ENCODE results near the gene TRAF3.

Gene TRAF3

DNA sequence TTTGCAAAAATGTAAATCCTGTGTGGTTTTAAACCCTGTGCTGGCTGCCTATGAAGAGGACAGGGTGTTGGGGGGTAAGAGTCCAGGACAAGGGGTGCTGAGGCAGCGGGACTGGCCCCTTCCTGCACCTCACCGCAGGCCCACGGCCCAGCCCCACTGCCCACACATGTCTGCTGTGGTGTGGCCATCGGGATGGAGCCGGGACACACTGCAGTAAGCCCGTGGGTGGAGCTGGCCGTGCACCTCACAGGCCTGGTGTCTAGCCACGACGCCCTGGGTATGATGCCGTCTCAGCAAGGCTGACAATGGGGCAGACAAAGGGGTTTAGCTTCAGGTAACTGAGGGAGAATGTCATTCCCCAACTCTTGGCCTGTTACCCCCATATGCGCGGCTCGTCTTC, 164.8 kb downstream of the TRAF3 start:
- DNase-seq: no peak

DNA sequence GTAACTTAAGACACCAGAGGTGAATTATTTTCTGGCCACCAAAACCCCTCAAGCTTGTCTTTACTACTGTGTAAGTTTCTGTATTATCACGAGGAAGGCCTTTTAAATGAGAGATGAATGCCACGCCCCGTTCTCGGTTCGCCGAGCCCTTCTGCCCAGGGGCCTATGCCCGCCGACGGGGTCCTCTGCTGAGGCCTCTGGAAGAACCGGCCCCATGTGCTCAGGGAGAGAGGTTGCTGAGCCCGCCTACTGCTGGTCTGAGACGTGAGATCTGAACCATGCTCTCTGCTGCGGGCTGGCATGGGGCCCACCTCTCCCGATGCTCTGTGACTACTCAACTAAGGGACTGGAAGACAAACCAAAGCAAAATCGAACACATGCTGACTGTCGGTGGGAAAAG, 166.2 kb downstream of the TRAF3 start:
- no peak for DNase-seq

DNA sequence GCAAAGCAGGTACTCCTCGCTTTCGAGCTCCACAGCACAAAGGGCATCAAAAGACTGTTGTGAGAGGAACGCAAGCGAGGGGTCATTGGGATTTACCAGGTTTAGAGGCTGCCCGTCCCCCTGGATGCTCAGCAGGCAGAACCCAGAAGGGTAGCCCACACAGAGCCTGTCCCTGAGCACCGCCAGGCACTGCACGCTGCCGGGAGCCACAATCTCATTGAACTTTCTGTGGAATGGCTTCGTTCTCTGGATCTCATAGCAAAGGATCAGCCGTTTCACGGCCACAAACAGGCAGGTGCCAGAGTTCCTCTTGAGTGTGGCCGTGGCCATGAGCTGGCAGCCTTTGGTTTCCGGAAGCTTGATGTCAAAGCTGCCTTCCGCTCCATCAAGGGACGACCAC, 166.7 kb downstream of the TRAF3 start:
- no peak for DNase-seq

DNA sequence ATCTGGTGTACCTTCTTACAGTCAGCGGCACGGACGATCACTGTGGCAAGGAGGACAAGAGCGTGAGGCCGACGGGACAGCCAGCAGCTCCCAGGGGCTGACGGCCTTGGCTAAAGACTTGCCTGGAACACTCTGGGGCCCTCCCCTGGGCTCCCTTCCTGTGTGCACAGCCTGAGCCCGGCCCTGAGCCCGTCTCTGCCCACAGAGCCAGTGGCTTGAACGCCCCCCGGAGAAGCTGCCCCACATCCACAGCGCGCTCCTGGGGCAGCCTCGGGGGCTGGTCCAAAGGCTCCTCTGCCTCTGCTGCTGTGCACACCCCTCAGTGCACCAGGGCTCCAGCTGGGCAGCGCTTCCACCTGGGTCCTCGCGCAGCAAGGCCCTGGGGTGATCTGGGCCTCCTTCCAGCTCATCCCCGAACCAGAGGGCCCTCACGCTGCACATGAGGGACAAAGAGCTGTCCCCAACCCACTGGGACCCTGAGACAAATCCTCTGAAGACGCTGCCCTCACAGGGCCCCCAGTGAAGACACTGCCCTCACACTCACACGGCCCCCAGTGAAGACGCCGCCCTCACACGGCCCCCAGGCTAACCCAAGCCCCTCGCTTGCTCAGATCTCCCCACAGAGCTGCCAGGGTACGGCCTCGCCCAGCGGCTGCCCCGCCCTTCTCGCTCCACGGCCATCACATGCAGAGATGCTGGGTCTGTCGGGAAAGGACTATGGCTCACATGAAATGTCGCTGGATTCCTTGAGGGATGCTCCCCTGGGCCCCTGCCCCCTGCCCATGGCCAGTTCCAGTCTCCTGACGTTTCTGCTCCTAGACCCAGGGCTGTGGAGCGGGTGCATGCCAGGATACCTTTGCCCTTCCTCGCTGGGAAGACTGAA, 167.4 kb downstream of the TRAF3 start:
- DNase-seq: no peak

DNA sequence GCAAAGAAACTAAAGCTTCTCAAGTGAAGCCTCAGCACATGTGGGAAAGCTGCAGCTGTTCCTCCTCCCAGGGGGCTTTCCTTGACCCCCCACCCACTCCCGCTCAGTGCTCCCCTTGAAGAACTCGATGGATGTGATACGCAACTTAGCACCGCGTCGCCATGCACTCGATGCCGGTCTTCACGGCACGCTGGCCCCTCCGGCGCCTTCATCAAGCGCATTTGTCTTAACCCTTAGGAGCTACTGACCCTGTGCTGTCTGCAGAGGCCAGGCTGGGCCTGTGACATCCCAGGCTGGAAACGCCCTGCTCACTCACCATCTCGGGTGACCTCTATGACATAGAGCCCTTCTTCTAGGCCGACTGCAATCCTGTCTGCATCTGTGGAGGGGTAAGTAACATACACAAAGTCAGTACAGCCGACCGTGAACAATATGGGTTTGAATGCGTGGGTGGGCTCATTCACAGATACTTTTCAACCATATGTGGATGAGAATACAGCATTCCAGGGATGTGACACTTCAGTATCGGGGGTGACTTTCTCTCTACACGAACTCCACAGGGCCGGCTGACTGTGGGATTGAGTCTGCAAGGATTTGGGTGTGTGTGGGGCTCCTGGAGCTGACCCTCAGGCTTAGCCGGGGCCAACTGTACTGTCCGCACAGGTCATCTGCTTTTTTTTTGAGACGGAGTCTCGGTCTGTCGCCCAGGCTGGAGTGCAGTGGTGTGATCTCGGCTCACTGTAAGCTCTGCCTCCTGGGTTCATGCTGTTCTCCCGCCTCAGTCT, 168.3 kb downstream of the TRAF3 start:
- DNase-seq: no peak

DNA sequence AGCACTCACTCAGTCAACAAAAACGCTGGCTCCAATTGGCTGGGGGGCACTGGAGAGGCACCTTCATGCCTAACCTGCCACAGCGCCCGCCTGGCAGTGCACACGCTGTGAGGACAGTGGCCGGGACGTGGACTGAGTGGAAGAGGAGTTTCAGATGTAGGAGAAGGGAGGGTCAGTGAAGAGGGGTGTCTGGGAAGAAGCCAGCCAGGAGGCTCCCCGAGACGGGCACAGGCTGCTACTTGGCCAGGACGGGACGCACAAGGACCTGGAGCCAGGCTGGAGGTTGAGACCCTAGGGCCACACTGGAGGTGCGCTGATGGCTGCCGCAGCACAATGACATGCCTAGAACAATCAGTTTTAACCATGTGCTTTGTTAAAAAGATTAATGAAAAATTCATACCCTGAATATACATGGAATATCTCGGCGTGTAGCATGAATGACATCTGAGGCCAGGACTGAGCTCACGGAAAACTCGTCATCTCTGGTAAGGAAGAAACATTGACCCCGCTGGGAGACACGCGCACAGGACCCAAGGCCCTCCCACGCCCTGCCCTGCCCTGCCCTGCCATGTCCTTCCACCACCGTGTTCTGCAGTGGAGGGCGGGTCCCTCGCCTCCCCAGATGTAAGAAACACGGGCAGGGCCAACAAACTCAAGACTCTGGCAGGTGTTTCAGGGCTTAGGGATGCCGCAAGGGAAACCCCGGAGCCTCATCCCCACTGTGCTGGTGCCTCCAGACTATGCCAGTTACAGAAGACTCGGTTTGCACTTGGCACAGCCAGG, 170.3 kb downstream of the TRAF3 start:
- no peak for DNase-seq

DNA sequence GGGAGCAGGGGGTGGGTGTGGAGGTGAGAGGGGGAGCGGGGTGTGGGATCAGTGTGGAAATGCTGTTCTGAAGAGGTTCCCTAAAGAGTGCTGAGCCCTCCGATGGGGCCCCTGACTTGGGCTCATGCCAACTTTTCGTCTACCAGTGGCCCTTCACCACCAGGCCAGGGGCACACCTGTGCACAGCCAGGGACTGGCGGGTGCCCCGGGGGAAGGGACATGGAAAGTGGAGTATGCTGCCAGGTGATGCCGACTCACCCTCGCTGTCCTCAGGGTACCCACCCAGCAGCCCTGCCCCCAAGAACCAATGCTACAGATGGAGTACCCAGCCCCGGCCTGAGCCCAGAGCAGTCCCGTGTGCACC, 171.4 kb downstream of the TRAF3 start:
- no peak for DNase-seq

DNA sequence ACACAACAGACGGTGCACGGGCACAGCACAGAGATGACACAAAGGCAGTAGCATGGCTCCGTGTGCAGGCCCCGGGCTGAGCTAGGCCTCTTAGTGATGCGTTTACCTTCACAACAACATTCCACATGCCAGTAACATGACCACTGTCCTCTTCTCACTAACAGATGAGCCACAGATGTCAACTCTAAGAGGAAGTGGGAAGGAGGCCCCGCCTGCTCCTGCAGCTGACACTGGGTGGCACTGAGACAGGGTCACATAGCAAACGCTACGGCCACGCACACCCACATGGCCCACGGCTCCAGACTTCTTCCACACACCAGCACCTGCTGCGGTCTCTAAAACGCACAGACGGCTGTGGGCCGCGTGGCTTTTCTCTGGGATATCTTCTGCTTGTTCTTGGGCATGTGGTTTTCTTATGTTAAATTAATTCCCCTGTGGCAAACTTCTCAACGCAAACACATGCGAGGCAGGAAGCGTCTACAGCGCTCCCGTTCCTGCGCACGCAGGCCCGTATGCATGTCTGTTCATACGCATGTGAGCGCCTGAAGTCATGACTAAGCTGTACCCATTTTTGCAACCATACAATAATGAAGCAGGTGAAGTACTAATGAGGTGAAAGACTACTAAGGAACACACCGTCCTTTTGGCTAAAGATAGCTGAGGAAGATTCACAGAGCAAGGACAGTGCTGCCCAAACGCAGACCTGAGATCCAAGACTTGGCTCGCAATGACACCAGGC, 172.0 kb downstream of the TRAF3 start:
- no peak for DNase-seq

DNA sequence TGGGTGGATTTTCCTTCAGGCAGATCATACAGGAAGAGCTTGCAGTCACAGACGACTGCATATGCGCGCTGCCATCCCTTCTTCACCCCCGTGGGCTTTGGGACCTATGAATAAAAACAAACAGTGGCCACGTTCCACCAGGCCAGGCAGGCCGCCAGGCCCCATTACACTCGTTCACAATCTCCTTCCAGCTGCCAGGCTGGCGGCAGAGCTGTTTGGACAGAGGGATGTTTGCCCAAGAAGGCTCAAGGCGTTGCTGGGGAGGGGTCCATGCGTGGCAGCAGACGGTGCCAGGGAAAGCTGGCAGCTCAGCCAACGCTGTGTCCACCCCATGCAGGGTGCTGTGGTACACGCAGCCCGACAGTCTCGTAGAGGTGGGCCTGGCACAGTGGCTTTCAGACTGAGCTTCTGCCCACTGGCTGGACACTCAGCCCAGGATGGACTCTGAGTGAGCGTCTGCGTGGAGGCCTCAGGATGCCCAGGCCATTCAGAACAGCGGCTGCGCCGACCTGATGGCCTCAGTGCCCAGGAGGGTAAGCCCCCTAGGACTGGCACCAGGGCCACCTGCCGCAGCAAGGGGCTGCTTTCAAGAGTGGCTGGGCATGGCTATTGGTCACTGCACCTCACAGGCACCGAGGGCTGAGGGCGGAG, 172.7 kb downstream of the TRAF3 start:
- DNase-seq: no peak

DNA sequence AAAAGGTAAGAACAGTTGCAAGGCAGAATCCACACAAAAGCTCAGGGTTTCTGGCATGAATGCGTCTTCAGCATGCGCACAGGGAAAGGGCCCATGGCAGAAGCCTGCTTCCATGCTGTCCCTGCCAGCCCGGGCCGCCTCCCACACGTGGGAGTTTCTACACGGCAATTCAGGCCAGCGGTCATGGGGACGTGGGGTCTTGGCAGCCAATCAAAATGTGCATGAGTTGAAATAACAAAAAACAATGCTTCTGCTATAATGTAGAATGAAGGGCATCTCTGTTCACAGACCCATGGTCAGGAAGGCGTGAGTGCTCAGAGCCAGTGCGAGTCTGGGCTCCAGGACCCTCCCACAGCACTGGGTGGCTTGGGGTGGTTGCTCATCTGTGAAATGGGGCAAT, 173.8 kb downstream of the TRAF3 start:
- no peak for DNase-seq

DNA sequence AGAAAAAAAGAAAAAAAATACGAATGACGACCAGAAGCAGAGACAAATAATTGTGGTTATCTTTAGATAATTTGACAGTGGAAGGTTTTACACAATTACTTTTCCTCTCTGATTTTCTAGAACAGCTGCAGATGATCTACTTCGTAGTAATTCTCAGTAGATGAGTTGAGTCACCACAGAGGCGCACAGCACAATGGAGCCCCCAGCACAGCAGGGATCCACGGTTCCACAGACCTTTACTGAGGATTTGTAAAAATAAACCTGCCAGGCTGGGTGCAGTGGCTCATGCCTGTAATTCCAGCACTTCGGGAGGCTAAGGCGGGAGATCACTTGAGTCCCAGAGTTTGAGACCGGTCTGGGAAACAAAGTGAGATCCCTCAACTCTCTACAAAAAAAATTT, 174.6 kb downstream of the TRAF3 start:
- no peak for DNase-seq

DNA sequence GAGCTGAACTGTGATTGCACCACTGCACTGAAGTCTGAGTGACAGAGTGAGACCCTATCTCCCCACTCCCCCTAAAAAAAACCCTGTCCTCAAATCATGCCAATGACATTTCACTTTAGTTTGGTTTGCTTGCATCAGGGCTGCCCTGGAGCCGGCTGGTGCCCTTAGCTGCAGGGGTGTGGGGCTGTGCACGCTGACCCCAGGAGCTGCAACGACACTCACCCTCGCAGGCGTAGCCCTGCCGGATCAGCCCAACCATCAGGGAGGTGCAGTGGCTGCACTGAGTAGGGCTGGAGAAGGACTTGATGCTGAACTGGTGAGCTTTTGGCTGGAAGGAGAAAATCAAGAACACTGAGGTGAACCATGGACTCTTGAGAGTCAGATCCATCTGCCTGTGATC, 175.0 kb downstream of the TRAF3 start:
- no peak for DNase-seq

DNA sequence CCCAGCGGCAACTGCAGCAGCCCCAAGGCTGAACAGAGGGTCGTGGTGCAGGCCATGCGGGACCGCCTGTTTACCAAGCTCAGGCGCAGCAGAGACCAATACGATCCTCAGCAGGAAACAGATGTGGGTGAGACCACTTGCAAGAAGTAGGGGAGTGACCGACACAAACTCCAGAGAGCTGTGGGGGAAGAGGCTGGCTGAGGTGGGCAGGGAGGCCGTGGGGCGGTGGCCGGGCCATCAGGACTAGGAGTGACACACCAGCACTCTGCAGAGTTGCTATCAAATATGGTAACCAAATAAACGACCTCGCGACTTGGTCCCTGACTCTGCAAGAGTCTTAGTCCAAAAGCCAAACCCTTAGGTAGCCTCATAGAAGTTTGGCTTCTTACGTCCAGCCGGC, 175.9 kb downstream of the TRAF3 start:
- DNase-seq: no peak

DNA sequence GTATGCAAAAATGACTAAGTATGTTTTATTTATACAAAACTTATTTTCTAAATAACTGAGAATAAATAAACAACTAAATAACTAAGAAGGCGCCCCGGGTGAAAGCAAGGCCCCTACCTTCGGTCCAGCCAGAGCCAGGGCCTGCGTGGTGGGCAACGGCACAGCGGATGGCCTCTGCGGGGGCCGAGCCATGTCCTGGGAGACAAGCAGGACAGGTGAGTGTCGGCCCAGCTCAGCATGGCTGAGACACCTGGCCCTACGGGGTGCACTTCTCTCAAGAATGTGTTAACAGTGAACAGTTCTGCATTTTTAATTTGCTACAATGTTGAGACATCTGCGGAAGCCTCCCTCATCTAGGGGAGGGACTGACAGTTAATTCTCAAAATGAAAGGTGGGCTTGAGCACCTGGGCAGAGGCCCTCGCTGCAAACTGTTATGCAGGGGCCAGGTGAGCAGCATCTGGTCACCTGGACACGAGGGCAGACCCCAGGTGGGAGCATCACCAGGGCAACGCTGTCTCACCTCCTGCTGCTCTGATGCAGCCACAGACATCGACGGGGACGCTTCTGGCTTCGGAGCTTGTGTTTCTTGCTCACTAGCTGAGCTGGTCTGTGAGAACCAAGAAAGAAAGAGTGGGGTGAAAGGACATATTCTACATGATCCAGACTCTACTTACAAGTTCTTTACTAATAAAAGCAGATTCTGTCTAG, 177.0 kb downstream of the TRAF3 start:
- no peak for DNase-seq

DNA sequence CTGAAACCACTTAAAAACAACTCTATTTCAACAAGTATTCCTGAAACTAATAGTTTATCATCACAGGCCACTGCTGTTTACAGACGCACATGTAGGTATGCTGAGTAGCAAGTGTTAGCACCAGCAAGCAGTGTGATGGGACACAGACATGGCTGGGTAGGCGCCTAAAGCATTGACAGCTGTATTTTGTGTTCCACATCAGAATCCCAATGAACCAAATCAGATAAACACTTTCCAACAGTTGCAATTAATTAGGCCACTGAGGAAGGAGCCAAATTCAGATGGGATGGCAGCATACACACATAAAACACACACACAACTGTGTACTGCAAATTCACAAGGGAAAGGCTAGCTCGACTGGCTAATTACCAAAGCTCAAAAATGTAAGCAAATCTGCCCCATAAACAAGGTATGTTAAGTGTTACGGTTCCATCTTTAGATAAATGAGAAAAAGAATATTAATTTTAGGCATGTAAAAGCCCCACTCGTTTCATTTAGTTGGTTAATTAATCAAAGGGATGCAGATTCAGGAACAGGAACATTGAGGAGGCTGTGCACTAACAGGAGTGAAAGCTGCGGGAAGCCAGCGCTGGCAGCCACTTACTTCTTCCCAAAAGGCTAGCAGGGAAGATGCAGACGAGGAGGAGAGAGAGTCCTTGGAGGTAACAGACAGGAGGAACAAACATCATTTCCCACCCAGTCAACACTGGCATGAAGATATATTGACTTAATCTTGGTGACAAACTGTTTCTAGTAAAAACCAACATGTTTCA, 178.6 kb downstream of the TRAF3 start:
- DNase-seq: no peak

DNA sequence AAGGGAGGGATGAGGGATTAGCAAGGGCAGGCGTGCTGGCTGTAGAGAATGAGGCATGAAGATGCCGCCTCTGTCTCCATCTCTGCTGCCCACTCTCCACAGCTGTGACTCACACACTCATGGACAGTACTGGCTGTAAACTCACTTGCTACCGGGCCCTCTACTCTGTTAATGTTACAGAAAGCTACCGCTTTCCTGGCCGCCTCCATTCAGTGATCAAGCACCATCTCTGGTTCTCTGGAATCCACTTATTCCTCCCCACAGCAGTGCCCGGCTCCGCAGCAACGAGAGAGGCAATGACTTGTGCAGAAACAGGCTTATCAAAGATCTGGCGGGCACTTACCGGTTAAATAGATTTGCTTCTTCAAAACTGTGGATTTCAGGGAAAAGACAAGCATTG, 180.0 kb downstream of the TRAF3 start:
- no peak for DNase-seq

DNA sequence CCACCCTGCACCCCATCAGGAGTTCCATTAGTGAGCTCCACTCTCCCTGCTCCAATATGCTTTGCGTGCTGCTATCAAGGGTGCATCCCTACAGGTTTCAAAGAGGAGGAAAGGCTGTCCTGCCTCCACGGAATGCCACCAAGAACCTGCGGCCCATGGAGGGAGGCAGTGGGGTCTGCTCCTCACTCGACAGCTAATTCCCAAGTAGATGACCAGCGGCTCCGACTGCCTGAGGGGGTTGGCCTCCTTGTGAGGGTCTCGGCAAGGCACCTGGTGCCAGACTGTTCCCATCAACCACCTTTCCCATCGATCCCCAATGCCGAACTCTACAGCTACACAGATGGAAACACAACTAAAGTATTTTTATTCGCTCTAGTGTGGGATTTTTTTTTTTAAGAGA, 181.2 kb downstream of the TRAF3 start:
- DNase-seq: no peak
